Measurements from ENCODE around the gene ERG. TPM values are rescaled to one million over a fixed set of nuclear protein-coding genes. Genes with fewer than 3 reads are reported as not detected.

Gene ERG
- total RNA-seq, 1 donor from 2014 or later, result not detected

GRCh38 chr21:38402291-38402690 is 96.0 kb downstream of the ERG start:
- ATAC-seq (ENCODE audit: low read depth) (no peak), DNase-seq (no peak)
- H3K4me1 Mint-ChIP-seq, result no peaks in the 10 kb centered on the region
- TF ChIP-seq CTCF (IDR thresholded peaks at IDR 0.05), result no peak
- H3K27me3 Mint-ChIP-seq, result peaks cover 6% of the 10 kb centered on the region
- POLR2A ChIA-PET, result no interaction called here
- intact Hi-C loops (cut with micrococcal nuclease), result no loop called here
- no peak overlapping the region for H3K27ac Mint-ChIP-seq
- CTCF ChIA-PET, result no interaction called here
- H3K36me3 Mint-ChIP-seq (ENCODE audit: low read depth), result no peaks in the 10 kb centered on the region
- H3K4me3 Mint-ChIP-seq, result no peak overlapping the region
- H3K9me3 Mint-ChIP-seq, result no peaks in the 10 kb centered on the region

- no peaks in the 10 kb centered on the region for H3K36me3 Mint-ChIP-seq (ENCODE audit: low read depth)
- ATAC-seq (ENCODE audit: low read depth) (no peak), DNase-seq (no peak)
- no peak for TF ChIP-seq CTCF (IDR thresholded peaks at IDR 0.05)
- ChIA-PET POLR2A (no interaction called here), CTCF (no interaction called here)
- H3K9me3 Mint-ChIP-seq, result no peaks in the 10 kb centered on the region
- no peak overlapping the region for H3K4me3 Mint-ChIP-seq
- no peaks in the 10 kb centered on the region for H3K4me1 Mint-ChIP-seq
- intact Hi-C loops (cut with micrococcal nuclease), result no loop called here
- H3K27me3 Mint-ChIP-seq, result peaks cover 6% of the 10 kb centered on the region
- H3K27ac Mint-ChIP-seq, result no peak overlapping the region
Measured at GRCh38 chr21:38401191-38401926, 96.9 kb downstream of the ERG start.

GRCh38 chr21:38400195-38400919 is 97.9 kb downstream of the ERG start:
- ATAC-seq (ENCODE audit: low read depth) (no peak), DNase-seq (no peak)
- no peak for TF ChIP-seq CTCF (IDR thresholded peaks at IDR 0.05)
- CTCF ChIA-PET, result no interaction called here
- Mint-ChIP-seq H3K36me3 (ENCODE audit: low read depth) (no peaks in the 10 kb centered on the region), H3K27ac (no peak overlapping the region), H3K9me3 (no peaks in the 10 kb centered on the region), H3K4me3 (no peak overlapping the region), H3K27me3 (peaks cover 6% of the 10 kb centered on the region), H3K4me1 (no peaks in the 10 kb centered on the region)
- POLR2A ChIA-PET, result no interaction called here
- intact Hi-C loops (cut with micrococcal nuclease), result no loop called here

GRCh38 chr21:38399103-38399502 is 99.2 kb downstream of the ERG start:
- intact Hi-C loops (cut with micrococcal nuclease), result no loop called here
- DNase-seq (no peak), ATAC-seq (ENCODE audit: low read depth) (no peak)
- Mint-ChIP-seq H3K4me3 (no peak overlapping the region), H3K9me3 (no peaks in the 10 kb centered on the region), H3K27ac (no peak overlapping the region), H3K36me3 (ENCODE audit: low read depth) (no peaks in the 10 kb centered on the region), H3K27me3 (peaks cover 6% of the 10 kb centered on the region), H3K4me1 (no peaks in the 10 kb centered on the region)
- ChIA-PET CTCF (interaction anchor here (0.7 kb wide), 1 partner anchor 335 kb away, joined by 3 read pairs; no protein-coding TSS in a partner anchor), POLR2A (no interaction called here)
- no peak for TF ChIP-seq CTCF (IDR thresholded peaks at IDR 0.05)

GRCh38 chr21:38396325-38396724 is 102.0 kb downstream of the ERG start:
- DNase-seq (no peak), ATAC-seq (ENCODE audit: low read depth) (no peak)
- no peak for TF ChIP-seq CTCF (IDR thresholded peaks at IDR 0.05)
- POLR2A ChIA-PET, result no interaction called here
- no peak overlapping the region for H3K27ac Mint-ChIP-seq
- no peaks in the 10 kb centered on the region for H3K36me3 Mint-ChIP-seq (ENCODE audit: low read depth)
- H3K9me3 Mint-ChIP-seq, result no peaks in the 10 kb centered on the region
- no peaks in the 10 kb centered on the region for H3K27me3 Mint-ChIP-seq
- CTCF ChIA-PET, result no interaction called here
- intact Hi-C loops (cut with micrococcal nuclease), result no loop called here
- no peaks in the 10 kb centered on the region for H3K4me1 Mint-ChIP-seq
- no peak overlapping the region for H3K4me3 Mint-ChIP-seq
